ENCODE measurements around the gene UBE3A. TPM values are rescaled to one million over a fixed set of nuclear protein-coding genes. Genes with fewer than 3 reads are reported as not detected.

Gene UBE3A
- total RNA-seq, 1 experiment from 2014 or later, result 104 TPM

DNA sequence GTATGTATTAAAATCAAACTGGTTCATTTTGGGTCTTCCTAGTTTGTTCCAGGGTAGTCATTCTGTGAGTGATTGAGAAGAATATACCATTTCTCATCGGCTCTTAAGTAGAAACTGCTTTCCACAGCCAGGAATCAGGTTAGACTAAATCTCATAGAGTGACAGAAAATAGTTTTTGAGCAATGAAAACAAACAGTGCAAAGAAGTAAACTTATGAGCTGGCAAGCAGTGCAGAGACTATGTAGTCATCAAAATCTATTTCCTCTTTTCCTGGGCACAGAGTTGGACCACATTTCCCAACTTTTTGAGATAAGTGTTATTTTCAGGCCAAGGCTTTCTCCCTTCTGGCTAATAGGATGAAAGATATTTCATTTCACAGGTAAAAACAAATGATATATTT is 66.5 kb downstream of the UBE3A start:
- Histone ChIP-seq H3K36me3 (ENCODE audit: control insufficient read depth in 1 of 2, insufficient read depth in 2 of 2, low read length in 2 of 2) (peaks cover 7 to 35% of the 10 kb centered on the region in 2 experiments; a peak in 3 of 4 replicates), H3K4me3 (replicated peaks in 1 of 2; ENCODE audit: low read depth in 1 of 2, low read length in 2 of 2) (no peak overlapping the region), H3K4me1 (ENCODE audit: control insufficient read depth in 1 of 2, insufficient read depth in 2 of 2, low read length in 2 of 2) (no peaks in the 10 kb centered on the region), H2AFZ (ENCODE audit: low read depth, low read length, poor library complexity, severe bottlenecking) (no peak overlapping the region), H3K9me3 (ENCODE audit: control insufficient read depth in 1 of 2, insufficient read depth in 1 of 2, low read depth in 1 of 2, low read length in 2 of 2) (no peaks in the 10 kb centered on the region), H3K9me2 (ENCODE audit: insufficient read depth) (no peaks in the 10 kb centered on the region), H3K27ac (ENCODE audit: low read depth, low read length) (no peak overlapping the region), H3K27me3 (ENCODE audit: insufficient read depth, low read length) (no peaks in the 10 kb centered on the region), H3K79me2 (ENCODE audit: insufficient read depth, low read length) (peaks cover 93% of the 10 kb centered on the region), H3K9ac (ENCODE audit: low read length) (no peak overlapping the region), H4K20me1 (ENCODE audit: insufficient read depth) (no peaks in the 10 kb centered on the region), H3K4me2 (ENCODE audit: low read length) (no peak overlapping the region)
- ChIA-PET POLR2A (no interaction called here), RAD21 (ENCODE audit: low non-redundant PET in 1 of 2, low total read pairs in 2 of 2, uncharacterized antibody in 2 of 2, unreplicated experiment in 2 of 2) (no interaction called here), CTCF (no interaction called here)
- no TSS peak for BruUV-seq (replicated peaks)
- no peak for DNase-seq (ENCODE audit: low read depth, low spot score)
- ATAC-seq, result no peak
- TF ChIP-seq EGR1 (IDR thresholded peaks at IDR 0.05; ENCODE audit: low read depth), result no peak
- no peak for TF ChIP-seq EZH2phosphoT487 (IDR thresholded peaks at IDR 0.05; ENCODE audit: borderline replicate concordance)
- TF ChIP-seq, protein P1, sequence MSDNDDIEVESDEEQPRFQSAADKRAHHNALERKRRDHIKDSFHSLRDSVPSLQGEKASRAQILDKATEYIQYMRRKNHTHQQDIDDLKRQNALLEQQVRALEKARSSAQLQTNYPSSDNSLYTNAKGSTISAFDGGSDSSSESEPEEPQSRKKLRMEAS (IDR thresholded peaks at IDR 0.05), result no peak
- intact Hi-C loops (cut with micrococcal nuclease), result no loop called here

GRCh38 chr15:25368850-25369249 is 70.0 kb downstream of the UBE3A start:
- Histone ChIP-seq H3K4me3 (replicated peaks in 1 of 2; ENCODE audit: low read depth in 1 of 2, low read length in 2 of 2) (no peak overlapping the region), H3K4me2 (ENCODE audit: low read length) (no peak overlapping the region), H3K27ac (ENCODE audit: low read depth, low read length) (no peak overlapping the region), H2AFZ (ENCODE audit: low read depth, low read length, poor library complexity, severe bottlenecking) (no peak overlapping the region), H3K9me3 (ENCODE audit: control insufficient read depth in 1 of 2, insufficient read depth in 1 of 2, low read depth in 1 of 2, low read length in 2 of 2) (no peaks in the 10 kb centered on the region), H3K27me3 (ENCODE audit: insufficient read depth, low read length) (no peaks in the 10 kb centered on the region), H3K79me2 (ENCODE audit: insufficient read depth, low read length) (peaks cover 91% of the 10 kb centered on the region), H3K9ac (ENCODE audit: low read length) (no peak overlapping the region), H3K9me2 (ENCODE audit: insufficient read depth) (no peaks in the 10 kb centered on the region), H4K20me1 (ENCODE audit: insufficient read depth) (no peaks in the 10 kb centered on the region; the same call in 1 of the 2 replicates), H3K36me3 (ENCODE audit: control insufficient read depth in 1 of 2, insufficient read depth in 2 of 2, low read length in 2 of 2) (peaks cover 7 to 20% of the 10 kb centered on the region in 2 experiments; a peak in 3 of 4 replicates), H3K4me1 (ENCODE audit: control insufficient read depth in 1 of 2, insufficient read depth in 2 of 2, low read length in 2 of 2) (no peaks in the 10 kb centered on the region)
- RAD21 ChIA-PET (ENCODE audit: low non-redundant PET in 1 of 2, low total read pairs in 2 of 2, uncharacterized antibody in 2 of 2, unreplicated experiment in 2 of 2), result no interaction called here
- no peak for TF ChIP-seq REST (IDR thresholded peaks at IDR 0.05; ENCODE audit: low read depth)
- ATAC-seq, result no peak
- POLR2A ChIA-PET, result no interaction called here
- intact Hi-C loops (cut with micrococcal nuclease), result no loop called here
- BruUV-seq (replicated peaks), result no TSS peak
- no peak for DNase-seq (ENCODE audit: low read depth, low spot score)
- CTCF ChIA-PET, result no interaction called here
